ENCODE measurements around the gene ACOXL.
"Not testable (repeated sequence)": the region's sequence is repeated elsewhere in the genome, so short reads cannot be mapped to it uniquely, and the experiment has no call there.

Gene ACOXL

GRCh38 chr2:111022633-111023032 lies 290.3 kb downstream of the ACOXL start:
- no peak for DNase-seq

- DNase-seq = no peak
Measured at GRCh38 chr2:111024496-111024895, 292.1 kb downstream of the ACOXL start.

- DNase-seq = no peak
Measured at GRCh38 chr2:111025288-111025687, 292.9 kb downstream of the ACOXL start.

GRCh38 chr2:111028720-111029119 lies 296.3 kb downstream of the ACOXL start:
- no peak for DNase-seq

GRCh38 chr2:111029181-111029927 lies 297.0 kb downstream of the ACOXL start:
- no peak for DNase-seq

GRCh38 chr2:111030260-111030891 lies 298.0 kb downstream of the ACOXL start:
- no peak for DNase-seq

- no peak for DNase-seq
Measured at GRCh38 chr2:111030945-111031344, 298.6 kb downstream of the ACOXL start.

- DNase-seq = no peak
Measured at GRCh38 chr2:111031546-111032478, 299.4 kb downstream of the ACOXL start.

- DNase-seq = no peak
Measured at GRCh38 chr2:111032721-111033429, 300.5 kb downstream of the ACOXL start.

- DNase-seq = no peak
Measured at GRCh38 chr2:111034146-111034545, 301.8 kb downstream of the ACOXL start.

GRCh38 chr2:111034606-111035005 lies 302.2 kb downstream of the ACOXL start:
- DNase-seq = no peak

GRCh38 chr2:111035830-111036441 lies 303.6 kb downstream of the ACOXL start:
- no peak for DNase-seq

- DNase-seq = no peak
Measured at GRCh38 chr2:111037128-111037527, 304.8 kb downstream of the ACOXL start.

- no peak for DNase-seq
Measured at GRCh38 chr2:111039628-111040383, 307.4 kb downstream of the ACOXL start.

- no peak for DNase-seq
Measured at GRCh38 chr2:111041398-111042202, 309.2 kb downstream of the ACOXL start.

GRCh38 chr2:111042261-111042660 lies 309.9 kb downstream of the ACOXL start:
- no peak for DNase-seq

GRCh38 chr2:111042772-111043771 lies 310.7 kb downstream of the ACOXL start:
- no peak for DNase-seq

- DNase-seq = no peak
Measured at GRCh38 chr2:111044066-111044465, 311.7 kb downstream of the ACOXL start.

- not testable (repeated sequence) for DNase-seq
Measured at GRCh38 chr2:111045236-111045635, 312.9 kb downstream of the ACOXL start.
